Neural cell (in vitro differentiated cells): ENCODE data around the gene PARD6G. TPM values are rescaled to one million over a fixed set of nuclear protein-coding genes. Genes with fewer than 3 reads are reported as not detected.
"Not testable (repeated sequence)": the region's sequence is repeated elsewhere in the genome, so short reads cannot be mapped to it uniquely, and the experiment has no call there.

Experiments
- H2AFZ ChIP-seq: fragments of 200-600, 300-800 bp; sonication (generic), shearing (Covaris generic); 2 replicates; pipeline ENCODE4 v1.6.0; 2014; ENCODE audit warnings: low read depth, mild to moderate bottlenecking, antibody characterized with exemption, low read length, moderate library complexity
- H3F3A ChIP-seq: fragments of 200-600 bp; shearing (Covaris generic); 2 replicates; pipeline ENCODE4 v1.6.1; 2016; ENCODE audit warnings: mild to moderate bottlenecking, moderate library complexity, mixed read lengths, antibody characterized with exemption, low read length; ENCODE audit not compliant: insufficient read depth, poor library complexity, severe bottlenecking
- H3K27ac ChIP-seq: fragments of 200-600, 300-800 bp; sonication (generic), shearing (Covaris generic); 2 replicates; pipeline ENCODE4 v1.5.1; 2014; ENCODE audit warnings: mild to moderate bottlenecking, low read length, moderate library complexity
- H3K27me3 ChIP-seq: fragments of 300-800, 200-600 bp; sonication (generic), shearing (Covaris generic); 2 replicates; pipeline ENCODE4 v1.6.0; 2014; ENCODE audit warnings: mild to moderate bottlenecking, low read depth, low read length, moderate library complexity; ENCODE audit not compliant: insufficient read depth
- H3K36me3 ChIP-seq: fragments of 300-800, 200-600 bp; sonication (generic), shearing (Covaris generic); 2 replicates; pipeline ENCODE4 v1.5.1; 2014; ENCODE audit warnings: mild to moderate bottlenecking, antibody characterized with exemption, low read length, moderate library complexity; ENCODE audit not compliant: insufficient read depth
- H3K4me2 ChIP-seq: fragments of 300-800, 200-600 bp; sonication (generic), shearing (Covaris generic); 2 replicates; pipeline ENCODE4 v1.6.0; 2014; ENCODE audit warnings: mild to moderate bottlenecking, low read length
- H3K4me3 ChIP-seq: fragments of 300-800, 200-600 bp; sonication (generic), shearing (Covaris generic); 2 replicates; pipeline ENCODE4 v1.5.1; 2014; ENCODE audit warnings: mild to moderate bottlenecking, low read length, moderate library complexity
- H3K79me2 ChIP-seq: fragments of 200-600 bp; shearing (Covaris generic); replicated peaks from 2 replicates; pipeline ENCODE4 v1.6.0; 2014; ENCODE audit warnings: mild to moderate bottlenecking, low read length, moderate library complexity; ENCODE audit not compliant: insufficient read depth
- H3K9ac ChIP-seq: fragments of 300-800, 200-600 bp; sonication (generic), shearing (Covaris generic); 2 replicates; pipeline ENCODE4 v1.6.1; 2016; ENCODE audit warnings: mild to moderate bottlenecking, low read length, mixed read lengths
- H3K9me2 ChIP-seq: fragments of 200-600 bp; shearing (Covaris generic); 2 replicates; pipeline ENCODE4 v1.6.1; 2016; ENCODE audit warnings: mild to moderate bottlenecking, low read length, mixed read lengths; ENCODE audit not compliant: insufficient read depth
- H3K9me3 ChIP-seq: fragments of 200-600, 300-800 bp; sonication (generic), shearing (Covaris generic); 2 replicates; pipeline ENCODE4 v1.6.1; 2016; ENCODE audit warnings: mild to moderate bottlenecking, mixed run types, low read length, moderate library complexity, mixed read lengths
- H4K20me1 ChIP-seq: fragments of 200-600 bp; shearing (Covaris generic); 2 replicates; pipeline ENCODE4 v1.6.1; 2016; ENCODE audit warnings: mild to moderate bottlenecking, mixed run types; ENCODE audit not compliant: insufficient read depth
- CTCF ChIP-seq: fragments of 450-650 bp; IDR thresholded peaks from 2 replicates; pipeline ENCODE4 v1.5.1; 2014; ENCODE audit warnings: antibody characterized with exemption, mild to moderate bottlenecking, moderate library complexity; ENCODE audit not compliant: poor library complexity, severe bottlenecking
- EP300 ChIP-seq: fragments of 450-650 bp; conservative IDR thresholded peaks from 2 replicates; pipeline ENCODE4 v1.6.1; 2014; ENCODE audit warnings: antibody characterized with exemption, mild to moderate bottlenecking, moderate library complexity; ENCODE audit not compliant: poor library complexity, severe bottlenecking
- EZH2 ChIP-seq: fragments of 200-600, 300-800 bp; shearing (Covaris generic), sonication (generic); IDR thresholded peaks from 2 replicates; pipeline ENCODE4 v1.6.1; 2014; ENCODE audit warnings: antibody characterized with exemption, low read length, borderline replicate concordance, mild to moderate bottlenecking; ENCODE audit not compliant: insufficient read depth, poor library complexity, severe bottlenecking
- MXI1 ChIP-seq: fragments of 450-650 bp; conservative IDR thresholded peaks from 2 replicates; pipeline ENCODE4 v1.6.1; 2014; ENCODE audit warnings: antibody characterized with exemption, mild to moderate bottlenecking; ENCODE audit not compliant: poor library complexity, severe bottlenecking
- POLR2AphosphoS5 ChIP-seq: IDR thresholded peaks from 2 replicates; pipeline ENCODE4 v1.6.1; 2012
- RAD21 ChIP-seq: fragments of 450-650 bp; conservative IDR thresholded peaks from 2 replicates; pipeline ENCODE4 v1.6.1; 2014; ENCODE audit warnings: antibody characterized with exemption, mild to moderate bottlenecking, moderate library complexity
- REST ChIP-seq: IDR thresholded peaks from 2 replicates; pipeline ENCODE4 v1.6.1; 2012; ENCODE audit warnings: borderline replicate concordance
- SMC3 ChIP-seq: fragments of 450-650 bp; conservative IDR thresholded peaks from 2 replicates; pipeline ENCODE4 v1.6.1; 2014; ENCODE audit warnings: antibody characterized with exemption, mild to moderate bottlenecking, moderate library complexity; ENCODE audit not compliant: poor library complexity
- TAF1 ChIP-seq: IDR thresholded peaks from 2 replicates; pipeline ENCODE4 v1.6.1; 2012; ENCODE audit warnings: low read depth
- polyA minus RNA-seq: library from RNA; depleted of rRNA, polyadenylated mRNA; stranded (reverse); fragments of >200 nt; gene quantifications from 2 replicates; pipeline ENCODE4 v1.2.3, GENCODE V29; 2014
- polyA plus RNA-seq: library from polyadenylated mRNA; depleted of rRNA; stranded (reverse); fragments of >200 nt; gene quantifications from 2 replicates; pipeline ENCODE4 v1.2.3, GENCODE V29; 2014

Gene PARD6G
- polyA plus RNA-seq (8.8 and 9.3 TPM in 2 replicates), polyA minus RNA-seq (17.4 and 19.0 TPM in 2 replicates)

GRCh38 chr18:80247393-80247841 is at the start of gene PARD6G:
TSS of gene PARD6G (minus strand) at chr18:80247514. CDS start at chr18:80247348, 166 bp downstream.
- TF ChIP-seq EZH2 (no peak), POLR2AphosphoS5 (peak; percentile 19), TAF1 (no peak), REST (no peak), MXI1 (peak; percentile 0), SMC3 (no peak), EP300 (no peak), RAD21 (no peak), CTCF (peak; percentile 59)
- no peaks in the 10 kb centered on the region for H4K20me1 ChIP-seq
- H3F3A ChIP-seq: no peaks in the 10 kb centered on the region

GRCh38 chr18:80262241-80263033 is 15.1 kb upstream of the PARD6G start:
- not testable (repeated sequence) for H3K9me2 ChIP-seq, H3K4me3 ChIP-seq, H3K27me3 ChIP-seq, H4K20me1 ChIP-seq, H3K9ac ChIP-seq, H3F3A ChIP-seq, H3K27ac ChIP-seq, H2AFZ ChIP-seq, H3K36me3 ChIP-seq, H3K79me2 ChIP-seq, H3K4me2 ChIP-seq, H3K9me3 ChIP-seq
- peak; percentile 41 for TF ChIP-seq CTCF

More at GRCh38 chr18:80247393-80247841, at the start of gene PARD6G:
- peak within 1 kb of the TSS; percentile 60 for H2AFZ ChIP-seq
- peak within 1 kb of the TSS; percentile 58 for H3K4me2 ChIP-seq
- H3K79me2 ChIP-seq: peaks cover 24% of the 10 kb centered on the region
- H3K27ac ChIP-seq: peak within 1 kb of the TSS; percentile 24
- peak within 1 kb of the TSS; percentile 94 for H3K4me3 ChIP-seq
- no peaks in the 10 kb centered on the region for H3K9me3 ChIP-seq
- H3K36me3 ChIP-seq: no peaks in the 10 kb centered on the region
- peak within 1 kb of the TSS; percentile 78 for H3K9ac ChIP-seq
- no peaks in the 10 kb centered on the region for H3K27me3 ChIP-seq
- no peaks in the 10 kb centered on the region for H3K9me2 ChIP-seq
